SW480 (cell line): ENCODE data around the gene ABCG4.
"Not testable (repeated sequence)": the region's sequence is repeated elsewhere in the genome, so short reads cannot be mapped to it uniquely, and the experiment has no call there.

Experiments used
- DNase-seq: peaks from one replicate; pipeline ENCODE4 v3.0.0-alpha.2; 2016; ENCODE audit warnings: low spot score

The ABCG4 gene

DNA sequence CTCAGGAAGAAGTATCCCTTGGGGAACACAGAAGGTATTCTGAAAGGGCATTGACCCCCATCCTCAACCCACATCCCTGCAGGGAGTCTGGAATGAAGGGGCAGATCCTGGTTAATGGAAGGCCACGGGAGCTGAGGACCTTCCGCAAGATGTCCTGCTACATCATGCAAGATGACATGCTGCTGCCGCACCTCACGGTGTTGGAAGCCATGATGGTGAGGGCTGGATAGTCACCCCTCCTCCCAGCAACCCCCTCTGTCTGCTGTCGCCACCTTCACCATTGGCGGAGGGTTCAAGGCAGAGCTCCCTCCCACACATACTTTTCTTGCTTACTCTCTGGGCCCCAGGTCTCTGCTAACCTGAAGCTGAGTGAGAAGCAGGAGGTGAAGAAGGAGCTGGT lies 5.3 kb downstream of the ABCG4 start:
- no peak for DNase-seq

DNA sequence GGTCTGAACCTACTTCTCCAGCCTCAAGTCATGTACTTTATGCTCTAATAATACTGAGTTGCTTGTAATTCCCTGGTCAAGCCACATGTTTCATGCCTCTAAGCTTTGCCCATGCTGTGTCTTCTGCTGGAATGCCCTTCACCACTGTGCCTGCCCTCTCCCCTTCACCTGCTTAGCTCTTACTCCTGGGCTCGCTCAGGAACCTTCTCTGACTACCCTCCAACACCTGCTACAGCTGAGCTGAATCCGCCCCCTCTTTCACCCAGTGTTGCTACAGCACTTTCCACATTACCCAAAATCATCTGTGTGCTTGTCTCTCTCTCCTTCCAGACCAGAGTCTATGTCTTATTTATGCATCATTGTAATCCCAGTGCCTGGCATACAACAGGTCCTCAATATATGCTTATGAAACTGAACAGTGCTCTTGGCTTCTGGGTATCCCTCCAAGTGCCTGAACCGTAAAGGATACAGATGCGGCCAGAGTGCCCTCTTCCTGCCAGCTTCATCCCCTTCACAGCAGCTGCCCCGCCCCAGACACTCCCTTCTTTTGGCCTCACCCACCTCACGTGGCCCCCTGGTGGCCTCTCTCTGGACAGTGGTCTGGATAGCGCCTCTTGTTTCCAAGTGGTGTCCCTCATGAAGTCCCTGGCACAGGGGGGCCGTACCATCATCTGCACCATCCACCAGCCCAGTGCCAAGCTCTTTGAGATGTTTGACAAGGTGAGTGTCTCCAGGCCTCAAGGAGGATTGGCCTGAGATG lies 7.1 kb downstream of the ABCG4 start:
- peak; percentile 66 for DNase-seq

GRCh38 chr11:119156496-119156895 lies 7.6 kb downstream of the ABCG4 start:
- no peak for DNase-seq

DNA sequence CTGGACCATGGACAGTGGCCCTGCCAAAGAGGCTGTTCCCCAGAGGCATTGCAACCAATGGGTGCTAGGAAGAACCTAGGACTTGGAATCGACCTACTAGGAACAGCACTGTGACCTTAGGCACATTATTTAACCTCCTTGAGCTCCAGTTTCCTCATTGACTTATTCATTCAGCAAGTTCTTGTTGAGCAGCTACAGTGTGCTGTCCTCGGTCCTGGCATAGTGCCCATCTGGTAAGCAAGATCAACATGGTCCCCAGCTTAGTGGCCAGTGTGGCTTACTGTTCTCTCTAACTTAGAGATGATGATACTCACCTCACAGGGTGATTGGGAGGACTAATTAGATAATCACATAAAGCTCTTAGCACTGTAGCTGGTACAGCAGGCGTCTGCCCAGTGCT lies 8.2 kb downstream of the ABCG4 start:
- DNase-seq, result no peak

DNA sequence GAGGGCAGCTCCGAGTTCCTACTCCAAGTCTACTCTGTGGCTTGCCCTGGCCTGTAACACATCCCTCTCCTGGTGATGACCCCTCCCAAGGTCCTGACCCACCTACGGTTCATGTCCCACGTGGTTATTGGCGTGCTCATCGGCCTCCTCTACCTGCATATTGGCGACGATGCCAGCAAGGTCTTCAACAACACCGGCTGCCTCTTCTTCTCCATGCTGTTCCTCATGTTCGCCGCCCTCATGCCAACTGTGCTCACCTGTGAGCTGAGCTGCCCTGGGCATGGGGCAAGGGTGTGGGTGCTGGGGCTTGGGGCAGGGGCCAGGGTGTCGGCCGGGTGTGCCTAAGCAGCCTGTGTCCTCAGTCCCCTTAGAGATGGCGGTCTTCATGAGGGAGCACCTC lies 9.6 kb downstream of the ABCG4 start:
- no peak for DNase-seq

GRCh38 chr11:119160151-119160550 lies 11.3 kb downstream of the ABCG4 start:
- no peak for DNase-seq

DNA sequence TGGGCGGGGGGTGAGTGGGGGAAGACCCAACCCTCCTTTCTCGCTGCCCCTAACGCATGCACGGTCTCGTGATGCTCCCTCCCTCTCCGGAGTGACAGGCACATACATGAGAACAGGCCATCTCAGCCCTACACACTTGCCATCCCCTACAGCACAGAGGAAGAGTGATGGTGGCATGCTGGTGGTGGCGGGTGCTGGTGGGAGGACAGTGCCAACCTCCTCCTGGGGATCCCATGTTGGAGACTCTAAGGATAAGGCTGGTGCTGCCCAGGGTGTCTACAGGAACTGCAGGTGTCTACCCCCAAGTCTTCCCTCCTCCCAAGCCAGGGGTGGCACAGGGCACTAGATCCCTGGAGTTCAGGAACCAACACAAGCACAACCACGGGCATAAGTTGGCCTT lies 13.0 kb downstream of the ABCG4 start:
- no peak for DNase-seq

- peak; percentile 84 for DNase-seq
Observed at GRCh38 chr11:119166368-119167076, 17.7 kb downstream of the ABCG4 start.

GRCh38 chr11:119167077-119167458 lies 18.2 kb downstream of the ABCG4 start:
- DNase-seq, result not testable (repeated sequence)

- DNase-seq, result peak; percentile 30
Observed at GRCh38 chr11:119167933-119168332, 19.1 kb downstream of the ABCG4 start.

GRCh38 chr11:119168471-119169281 lies 19.8 kb downstream of the ABCG4 start, which contains the start of gene NLRX1:
Gene NLRX1, plus strand, starts transcription at chr11:119168725. Its CDS starts 2,679 bp downstream, at chr11:119171404.
- DNase-seq, result peak; percentile 85

DNA sequence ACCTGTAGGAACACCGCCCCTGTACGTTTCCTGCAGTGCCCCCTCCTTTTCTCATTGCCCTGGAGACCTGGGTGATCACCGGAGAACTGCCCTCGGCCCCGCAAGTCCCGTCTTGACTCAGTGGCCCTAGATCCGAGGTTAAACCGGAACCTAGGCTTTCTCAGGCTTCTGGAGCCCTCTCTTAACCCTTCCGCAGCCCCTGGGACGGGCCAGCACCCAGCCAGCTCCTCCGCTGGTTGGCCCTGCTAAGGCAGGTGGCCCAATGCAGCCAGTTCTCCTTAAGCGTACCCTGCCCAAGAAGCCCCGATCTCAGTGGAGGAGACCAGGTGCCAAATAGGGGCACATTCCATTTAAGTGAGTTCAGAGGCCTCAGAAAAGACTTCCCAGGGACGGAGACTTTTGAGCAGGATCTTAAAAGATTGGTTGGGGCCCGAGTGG lies 20.4 kb downstream of the ABCG4 start:
- no peak for DNase-seq

DNA sequence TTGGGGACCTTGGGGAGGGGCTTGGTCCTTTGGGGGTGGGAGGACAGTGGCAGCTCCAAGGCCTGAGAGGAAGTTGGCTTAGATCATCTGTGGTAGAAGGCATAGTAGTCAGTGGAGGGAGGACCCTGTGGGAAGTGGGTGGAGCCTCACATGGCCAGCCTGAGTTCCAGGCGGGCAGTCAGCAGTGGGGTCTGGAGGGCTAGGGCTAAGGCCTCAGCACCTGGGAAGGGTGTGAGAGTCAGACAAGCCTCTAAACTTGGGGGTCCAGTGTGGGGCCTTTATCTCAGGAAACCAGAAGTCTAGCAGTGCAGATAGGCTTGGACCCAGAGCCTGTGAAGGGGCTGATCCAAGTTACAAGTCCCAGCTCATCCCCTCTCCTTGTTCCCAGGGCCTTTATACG lies 23.7 kb downstream of the ABCG4 start:
- no peak for DNase-seq

DNA sequence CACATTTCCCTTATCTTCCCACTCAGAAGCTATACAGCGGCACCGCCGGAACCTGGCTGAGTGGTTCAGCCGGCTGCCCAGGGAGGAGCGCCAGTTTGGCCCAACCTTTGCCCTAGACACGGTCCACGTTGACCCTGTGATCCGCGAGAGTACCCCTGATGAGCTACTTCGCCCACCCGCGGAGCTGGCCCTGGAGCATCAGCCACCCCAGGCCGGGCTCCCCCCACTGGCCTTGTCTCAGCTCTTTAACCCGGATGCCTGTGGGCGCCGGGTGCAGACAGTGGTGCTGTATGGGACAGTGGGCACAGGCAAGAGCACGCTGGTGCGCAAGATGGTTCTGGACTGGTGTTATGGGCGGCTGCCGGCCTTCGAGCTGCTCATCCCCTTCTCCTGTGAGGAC lies 24.6 kb downstream of the ABCG4 start:
- DNase-seq, result no peak

DNA sequence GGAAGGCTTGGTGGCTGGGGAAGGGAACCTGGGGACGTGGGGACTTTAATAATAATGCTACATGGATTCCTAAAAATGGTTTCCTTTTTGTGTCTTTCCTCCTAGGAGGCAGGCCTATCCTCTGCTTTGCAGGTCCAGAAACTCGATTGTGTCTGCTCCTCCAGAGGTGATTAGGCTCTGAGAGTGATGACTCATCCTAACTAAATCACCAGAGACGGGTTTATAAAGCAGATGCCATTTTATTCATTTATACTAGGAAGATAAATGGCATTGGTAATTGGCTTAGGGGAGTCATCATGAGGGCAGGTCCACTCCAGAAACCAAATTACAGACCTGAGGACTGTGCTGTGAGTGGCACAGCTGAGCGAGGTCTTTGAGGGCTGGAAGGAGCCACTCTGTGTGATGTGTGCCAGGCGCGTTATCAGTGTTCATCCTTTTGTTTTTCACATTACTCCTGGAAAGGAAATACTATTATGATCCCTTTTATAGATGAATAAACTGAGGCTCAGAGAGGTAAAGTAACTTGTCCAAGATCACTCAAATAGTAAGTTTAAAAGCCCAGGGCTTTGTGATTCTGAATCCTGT lies 26.7 kb downstream of the ABCG4 start:
- DNase-seq, result peak; percentile 23

DNA sequence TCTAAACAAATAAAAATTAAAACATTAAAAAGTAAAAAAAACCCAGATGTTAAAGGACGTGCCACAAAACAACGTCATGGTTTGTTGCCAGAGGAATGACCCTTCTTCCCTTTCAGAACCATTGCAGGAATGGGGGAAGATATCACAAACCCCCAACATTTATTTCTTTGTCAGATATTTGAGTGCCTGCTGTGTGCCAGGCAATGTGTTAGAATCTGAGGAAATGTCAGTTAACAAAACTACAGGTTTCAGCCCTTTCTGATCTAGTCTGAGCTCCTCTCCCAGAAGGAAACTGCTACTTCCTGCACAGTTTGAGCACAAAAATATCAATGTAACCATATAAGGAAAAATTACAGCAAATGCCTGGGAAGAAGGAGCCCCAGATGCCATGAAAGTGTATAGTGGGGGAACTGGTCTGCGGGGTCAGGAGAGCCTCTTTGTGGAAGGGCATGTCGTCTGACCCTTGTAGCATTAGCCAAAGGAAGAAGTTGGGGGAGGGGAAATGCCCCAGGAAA lies 29.4 kb downstream of the ABCG4 start:
- DNase-seq, result no peak

DNA sequence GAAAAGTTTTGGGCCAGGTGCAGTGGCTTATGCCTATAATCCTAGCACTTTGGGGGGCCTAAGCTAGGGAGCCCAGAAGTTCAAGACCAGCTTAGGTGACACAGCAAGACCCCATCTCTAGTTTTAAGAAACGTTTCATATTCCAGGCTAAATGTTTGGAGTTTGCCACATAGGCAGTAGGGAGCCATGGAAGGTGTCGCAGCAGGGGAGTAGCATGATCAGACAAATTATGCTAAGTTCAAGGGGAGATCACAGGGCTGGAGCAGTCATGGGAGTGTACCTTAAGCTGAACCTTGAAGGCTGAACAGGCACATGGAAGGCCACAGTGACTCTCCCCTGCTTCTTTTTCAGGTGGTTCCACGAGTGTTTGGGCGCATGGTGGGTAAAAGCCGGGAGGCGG lies 30.5 kb downstream of the ABCG4 start:
- no peak for DNase-seq

GRCh38 chr11:119179983-119180382 lies 31.1 kb downstream of the ABCG4 start:
- no peak for DNase-seq

GRCh38 chr11:119180729-119181676 lies 32.2 kb downstream of the ABCG4 start:
- no peak for DNase-seq

DNA sequence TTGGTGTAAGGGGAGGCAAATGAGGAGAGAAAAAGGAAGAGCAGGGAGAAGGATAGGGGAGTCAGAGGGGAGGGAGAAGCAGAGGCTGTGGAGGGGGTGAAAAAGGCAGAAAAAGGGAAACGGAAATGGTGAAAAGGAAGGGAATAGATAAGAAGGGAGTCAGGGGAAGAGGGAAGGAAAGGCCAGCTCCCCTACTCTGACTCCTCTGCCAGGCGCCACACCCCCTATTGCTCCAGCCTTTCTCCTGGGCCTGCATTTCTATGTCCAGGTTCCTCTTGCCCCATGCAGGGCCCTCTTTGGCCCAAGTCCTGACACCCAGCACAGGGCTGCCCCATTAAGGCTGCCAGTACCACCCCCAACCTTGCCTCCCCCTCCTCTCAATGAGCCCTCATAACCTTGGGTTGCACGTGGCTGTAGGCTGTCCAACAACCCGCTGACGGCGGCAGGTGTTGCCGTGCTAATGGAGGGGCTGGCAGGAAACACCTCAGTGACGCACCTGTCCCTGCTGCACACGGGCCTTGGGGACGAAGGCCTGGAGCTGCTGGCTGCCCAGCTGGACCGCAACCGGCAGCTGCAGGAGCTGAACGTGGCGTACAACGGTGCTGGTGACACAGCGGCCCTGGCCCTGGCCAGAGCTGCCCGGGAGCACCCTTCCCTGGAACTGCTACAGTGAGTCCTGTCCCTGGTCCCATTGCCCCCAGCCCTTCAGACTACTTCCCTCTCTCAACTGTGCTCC lies 33.0 kb downstream of the ABCG4 start:
- DNase-seq, result no peak
